BLaER1 (cell line): ENCODE results near the gene WDR86.

Experiments used
- H3K27ac ChIP-seq: shearing (Covaris generic); formaldehyde crosslinking; 2 replicates; pipeline ENCODE4 v1.8.1; 2022
- H3K27me3 ChIP-seq: shearing (Covaris generic); formaldehyde crosslinking; 2 replicates; pipeline ENCODE4 v1.8.1; 2022
- H3K36me3 ChIP-seq: shearing (Covaris generic); formaldehyde crosslinking; 2 replicates; pipeline ENCODE4 v1.8.1; 2022
- H3K4me1 ChIP-seq: shearing (Covaris generic); formaldehyde crosslinking; 2 replicates; pipeline ENCODE4 v1.8.1; 2022
- H3K4me2 ChIP-seq: shearing (Covaris generic); formaldehyde crosslinking; 2 replicates; pipeline ENCODE4 v1.8.1; 2022
- H3K4me3 ChIP-seq: shearing (Covaris generic); formaldehyde crosslinking; 2 replicates; pipeline ENCODE4 v1.8.1; 2022
- H3K9ac ChIP-seq: shearing (Covaris generic); formaldehyde crosslinking; 2 replicates; pipeline ENCODE4 v1.8.1; 2022
- H3K9me3 ChIP-seq: shearing (Covaris generic); formaldehyde crosslinking; 2 replicates; pipeline ENCODE4 v1.8.1; 2022
- H4K20me1 ChIP-seq: shearing (Covaris generic); formaldehyde crosslinking; 2 replicates; pipeline ENCODE4 v1.8.1; 2022
- Cebpa-rat ChIP-seq: shearing (Covaris generic); IDR thresholded peaks from 2 replicates; pipeline ENCODE4 v1.8.1; 2022

Gene WDR86

GRCh38 chr7:151440799-151441445 is 31.1 kb upstream of the WDR86 start:
- no peaks in the 10 kb centered on the region for H4K20me1 ChIP-seq
- H3K4me3 ChIP-seq, result no peak overlapping the region
- H3K27me3 ChIP-seq, result peaks cover 23% of the 10 kb centered on the region
- peak overlapping the region; percentile 94 for H3K4me2 ChIP-seq
- H3K9me3 ChIP-seq, result no peaks in the 10 kb centered on the region
- no peaks in the 10 kb centered on the region for H3K36me3 ChIP-seq
- no peak overlapping the region for H3K9ac ChIP-seq
- H3K4me1 ChIP-seq, result peaks cover 36% of the 10 kb centered on the region
- no peak overlapping the region for H3K27ac ChIP-seq
- no peak for TF ChIP-seq Cebpa-rat

DNA sequence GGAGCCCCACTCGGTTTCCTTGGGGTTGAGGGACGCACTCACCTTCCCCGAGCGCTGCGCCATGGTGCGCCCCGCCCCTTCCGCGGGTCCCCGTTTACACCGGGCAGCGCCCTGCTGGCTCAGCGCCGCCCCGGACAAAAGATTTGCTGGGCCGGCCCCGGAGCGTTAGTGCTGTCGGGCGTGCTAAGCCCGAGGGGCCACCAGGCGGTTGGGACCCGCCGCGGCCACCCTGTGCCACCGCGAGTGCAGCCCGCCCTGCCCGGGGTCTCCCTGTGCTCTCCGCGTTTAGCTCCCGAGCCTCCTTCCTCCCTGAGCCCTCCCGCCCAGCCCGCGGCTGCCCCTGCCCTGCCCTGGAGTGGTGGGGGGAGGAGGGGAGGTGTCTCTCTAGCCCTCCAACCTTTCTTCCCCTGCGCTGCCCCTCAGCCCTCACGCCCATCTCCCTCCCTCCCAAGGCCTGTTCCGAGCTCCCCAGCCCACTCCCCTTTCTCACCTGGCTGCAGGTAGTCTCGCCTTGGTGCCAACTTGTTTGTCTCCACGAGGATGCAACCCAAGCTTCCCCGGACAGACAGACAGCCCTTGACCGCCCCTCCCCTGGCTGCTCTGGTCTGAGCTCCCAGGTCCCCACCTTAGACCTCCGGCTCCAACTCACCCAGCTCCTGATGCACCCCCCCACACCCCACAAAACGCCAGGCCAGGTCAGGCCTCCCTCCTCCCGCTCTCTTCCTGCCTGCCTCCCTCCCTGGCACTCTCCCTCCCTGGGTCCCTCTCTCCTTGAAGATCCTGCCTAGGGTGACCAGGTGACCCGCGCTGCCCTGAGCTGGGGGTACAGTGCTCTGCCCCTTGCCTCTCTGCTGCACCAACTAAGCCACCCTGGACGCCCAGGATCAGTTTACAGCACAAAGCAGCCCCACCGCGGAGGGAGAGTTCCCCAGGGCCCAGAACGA is 30.3 kb upstream of the WDR86 start, which contains the start of gene CRYGN:
Gene CRYGN (minus strand): TSS at position 287 of the 944 bp plus-strand sequence. CDS start 224 bp downstream, at position 63.
- Histone ChIP-seq H3K4me2 (peak within 1 kb of the TSS; percentile 94), H3K36me3 (no peaks in the 10 kb centered on the region), H3K27me3 (peaks cover 23% of the 10 kb centered on the region), H3K4me3 (peak within 1 kb of the TSS; percentile 60), H3K9me3 (no peaks in the 10 kb centered on the region), H3K27ac (no peak within 1 kb of the TSS), H4K20me1 (no peaks in the 10 kb centered on the region), H3K9ac (0 out of 2 replicates have a peak within 1 kb of the TSS, but pooled peaks have one; percentile 38), H3K4me1 (peaks cover 36% of the 10 kb centered on the region)
- TF ChIP-seq Cebpa-rat, result no peak

DNA sequence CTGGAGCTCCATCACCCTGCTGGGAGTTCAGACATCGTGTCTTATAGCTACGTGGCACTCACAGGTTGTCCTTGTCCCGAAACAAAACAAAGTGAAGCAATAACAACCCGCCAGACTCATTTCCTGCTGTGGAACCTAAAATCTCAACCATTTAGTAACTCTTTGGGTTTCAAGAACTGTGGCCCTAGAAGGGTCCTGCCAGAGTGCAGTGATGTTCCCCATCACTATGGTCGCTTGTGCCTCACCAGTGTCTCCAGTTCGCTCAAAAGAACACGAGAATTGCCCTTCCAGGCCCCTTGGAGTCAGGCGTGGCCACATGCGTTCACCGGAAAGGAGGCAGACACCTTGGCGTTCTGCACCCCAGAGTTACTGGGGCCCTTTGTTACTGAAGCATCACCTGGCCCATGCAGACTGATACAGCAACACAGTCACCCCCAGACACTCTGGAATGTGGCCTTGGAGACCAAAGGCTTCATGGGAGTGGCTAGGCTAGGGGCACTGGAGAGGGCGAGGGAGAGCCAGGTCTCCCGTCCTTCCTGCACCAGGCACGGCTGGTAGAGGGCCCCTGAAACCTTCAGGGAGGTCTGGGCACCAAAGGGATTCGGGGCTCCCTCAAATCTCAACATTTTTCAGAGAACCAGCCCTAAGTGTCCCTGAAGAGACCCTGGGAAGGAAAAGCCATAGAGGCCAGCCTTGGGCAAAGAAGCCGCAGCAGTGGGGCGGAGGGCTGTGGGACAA is 29.2 kb upstream of the WDR86 start:
- Histone ChIP-seq H4K20me1 (no peaks in the 10 kb centered on the region), H3K4me2 (peak overlapping the region; percentile 94), H3K9me3 (no peaks in the 10 kb centered on the region), H3K27me3 (peaks cover 23% of the 10 kb centered on the region), H3K4me1 (peaks cover 36% of the 10 kb centered on the region), H3K4me3 (peak overlapping the region; percentile 60; the same call in 1 of the 2 replicates), H3K27ac (no peak overlapping the region), H3K9ac (no peak overlapping the region), H3K36me3 (no peaks in the 10 kb centered on the region)
- no peak for TF ChIP-seq Cebpa-rat

- no peak overlapping the region for H3K9ac ChIP-seq
- peaks cover 23% of the 10 kb centered on the region for H3K27me3 ChIP-seq
- peaks cover 44% of the 10 kb centered on the region for H3K4me1 ChIP-seq
- no peak overlapping the region for H3K27ac ChIP-seq
- H4K20me1 ChIP-seq, result no peaks in the 10 kb centered on the region
- no peaks in the 10 kb centered on the region for H3K36me3 ChIP-seq
- no peaks in the 10 kb centered on the region for H3K9me3 ChIP-seq
- no peak for TF ChIP-seq Cebpa-rat
- H3K4me2 ChIP-seq, result no peak overlapping the region
- no peak overlapping the region for H3K4me3 ChIP-seq
Measured at GRCh38 chr7:151437866-151438516, 28.2 kb upstream of the WDR86 start.

GRCh38 chr7:151437159-151437553 is 27.3 kb upstream of the WDR86 start:
- no peaks in the 10 kb centered on the region for H3K9me3 ChIP-seq
- no peaks in the 10 kb centered on the region for H3K36me3 ChIP-seq
- peaks cover 47% of the 10 kb centered on the region for H3K4me1 ChIP-seq
- H3K9ac ChIP-seq, result no peak overlapping the region
- H3K27ac ChIP-seq, result no peak overlapping the region
- peaks cover 23% of the 10 kb centered on the region for H3K27me3 ChIP-seq
- TF ChIP-seq Cebpa-rat, result no peak
- H4K20me1 ChIP-seq, result no peaks in the 10 kb centered on the region
- no peak overlapping the region for H3K4me3 ChIP-seq
- no peak overlapping the region for H3K4me2 ChIP-seq

GRCh38 chr7:151436446-151437158 is 26.8 kb upstream of the WDR86 start:
- H3K4me2 ChIP-seq, result no peak overlapping the region
- peaks cover 42% of the 10 kb centered on the region for H3K4me1 ChIP-seq
- H3K27me3 ChIP-seq, result peaks cover 23% of the 10 kb centered on the region
- TF ChIP-seq Cebpa-rat, result no peak
- no peak overlapping the region for H3K27ac ChIP-seq
- no peaks in the 10 kb centered on the region for H3K36me3 ChIP-seq
- no peak overlapping the region for H3K4me3 ChIP-seq
- H4K20me1 ChIP-seq, result no peaks in the 10 kb centered on the region
- no peaks in the 10 kb centered on the region for H3K9me3 ChIP-seq
- H3K9ac ChIP-seq, result no peak overlapping the region

DNA sequence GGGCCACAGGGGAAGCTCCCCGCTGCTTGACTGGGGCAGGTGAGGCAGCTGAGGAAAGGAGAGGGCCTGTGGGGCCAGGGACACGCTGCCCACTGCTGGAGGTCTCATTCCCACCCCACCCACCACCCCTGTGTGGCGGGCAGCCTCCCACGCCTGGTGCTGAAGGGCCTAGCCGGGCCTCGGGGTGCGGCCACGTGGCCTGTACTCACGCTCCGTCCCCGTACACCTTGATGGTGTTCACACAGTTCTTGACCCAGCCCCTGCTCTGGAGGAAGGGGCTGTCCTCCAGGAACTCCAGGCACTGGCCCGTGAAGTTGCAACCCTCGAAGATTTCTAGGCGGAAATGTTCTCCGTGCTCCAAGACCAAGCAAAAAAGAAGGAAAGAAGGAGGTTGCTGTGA is 26.1 kb upstream of the WDR86 start:
- H3K27me3 ChIP-seq, result peaks cover 23% of the 10 kb centered on the region
- H3K9me3 ChIP-seq, result no peaks in the 10 kb centered on the region
- no peak for TF ChIP-seq Cebpa-rat

GRCh38 chr7:151435103-151435916 is 25.5 kb upstream of the WDR86 start:
- no peak for TF ChIP-seq Cebpa-rat
- Histone ChIP-seq H3K9me3 (no peaks in the 10 kb centered on the region), H3K27ac (no peak overlapping the region), H3K4me1 (peaks cover 35% of the 10 kb centered on the region), H3K9ac (no peak overlapping the region), H3K27me3 (peaks cover 20% of the 10 kb centered on the region), H3K4me2 (no peak overlapping the region), H3K4me3 (no peak overlapping the region), H3K36me3 (no peaks in the 10 kb centered on the region), H4K20me1 (no peaks in the 10 kb centered on the region)

More for the DNA sequence above, 26.1 kb upstream of the WDR86 start:
- no peak overlapping the region for H3K4me2 ChIP-seq
- H3K9ac ChIP-seq, result no peak overlapping the region
- H3K36me3 ChIP-seq, result no peaks in the 10 kb centered on the region
- no peak overlapping the region for H3K4me3 ChIP-seq
- H3K27ac ChIP-seq, result no peak overlapping the region
- H4K20me1 ChIP-seq, result no peaks in the 10 kb centered on the region
- H3K4me1 ChIP-seq, result peaks cover 35% of the 10 kb centered on the region
